HTR-8/SVneo (cell line): ENCODE data around the gene TUBA3D.
"Not testable (repeated sequence)": the region's sequence is repeated elsewhere in the genome, so short reads cannot be mapped to it uniquely, and the experiment has no call there.

Source experiments
- DNase-seq: peaks from one replicate; pipeline ENCODE4 v3.0.0; 2011; ENCODE audit warnings: low spot score, mixed read lengths; ENCODE audit not compliant: insufficient read length
- FAIRE-seq: peaks from 2 replicates; lab custom pipeline; 2011; peaks lifted over from hg19 to GRCh38; lab: Jason Lieb, UNC

The TUBA3D gene

GRCh38 chr2:131482506-131483155 is 6.7 kb downstream of the TUBA3D start:
- not testable (repeated sequence) for FAIRE-seq, DNase-seq

DNA sequence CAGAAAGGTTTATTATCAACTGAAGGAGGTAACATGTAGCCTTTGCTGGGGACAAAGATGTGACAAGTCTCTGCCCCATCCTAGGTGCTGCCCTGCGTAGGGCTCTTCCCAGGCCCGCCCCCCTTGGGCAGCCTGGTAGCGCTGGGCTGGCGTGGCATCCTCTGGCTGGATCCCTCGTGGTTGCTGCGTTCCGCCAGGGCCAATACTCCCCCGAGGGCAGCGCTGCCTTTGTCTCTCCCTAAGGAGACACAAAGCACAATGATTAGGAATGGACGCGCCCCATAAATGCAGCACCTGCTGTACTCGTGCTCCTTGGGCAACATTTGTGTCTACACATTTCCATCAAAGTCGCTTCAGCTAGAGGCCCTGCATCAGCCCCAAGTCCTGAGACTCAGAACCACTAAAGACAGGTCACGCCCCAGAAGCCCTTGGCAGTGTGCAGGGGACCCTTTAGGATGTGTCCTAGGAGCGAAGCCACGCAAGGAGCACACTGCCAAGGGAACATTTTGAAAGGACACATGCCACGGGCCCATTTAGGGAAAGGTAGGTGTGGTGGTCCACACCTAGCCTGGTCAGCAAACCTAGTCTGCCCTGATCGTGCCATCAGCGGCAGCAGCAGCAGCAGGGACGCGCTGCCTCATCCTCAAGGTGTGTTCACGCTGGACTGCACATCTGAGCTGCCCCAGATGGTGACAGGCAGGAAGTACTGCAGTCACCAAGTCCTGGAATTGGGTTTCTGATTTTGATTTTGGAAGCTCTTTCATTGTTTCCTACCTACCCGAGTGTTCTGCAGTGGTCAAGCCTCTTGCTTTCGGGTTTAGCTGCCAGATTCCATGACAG is 8.3 kb downstream of the TUBA3D start:
- FAIRE-seq, DNase-seq: not testable (repeated sequence)

- DNase-seq, FAIRE-seq: not testable (repeated sequence)
Observed at GRCh38 chr2:131484906-131485460, 9.1 kb downstream of the TUBA3D start.

- not testable (repeated sequence) for FAIRE-seq
Observed at GRCh38 chr2:131486201-131486902, 10.4 kb downstream of the TUBA3D start.

DNA sequence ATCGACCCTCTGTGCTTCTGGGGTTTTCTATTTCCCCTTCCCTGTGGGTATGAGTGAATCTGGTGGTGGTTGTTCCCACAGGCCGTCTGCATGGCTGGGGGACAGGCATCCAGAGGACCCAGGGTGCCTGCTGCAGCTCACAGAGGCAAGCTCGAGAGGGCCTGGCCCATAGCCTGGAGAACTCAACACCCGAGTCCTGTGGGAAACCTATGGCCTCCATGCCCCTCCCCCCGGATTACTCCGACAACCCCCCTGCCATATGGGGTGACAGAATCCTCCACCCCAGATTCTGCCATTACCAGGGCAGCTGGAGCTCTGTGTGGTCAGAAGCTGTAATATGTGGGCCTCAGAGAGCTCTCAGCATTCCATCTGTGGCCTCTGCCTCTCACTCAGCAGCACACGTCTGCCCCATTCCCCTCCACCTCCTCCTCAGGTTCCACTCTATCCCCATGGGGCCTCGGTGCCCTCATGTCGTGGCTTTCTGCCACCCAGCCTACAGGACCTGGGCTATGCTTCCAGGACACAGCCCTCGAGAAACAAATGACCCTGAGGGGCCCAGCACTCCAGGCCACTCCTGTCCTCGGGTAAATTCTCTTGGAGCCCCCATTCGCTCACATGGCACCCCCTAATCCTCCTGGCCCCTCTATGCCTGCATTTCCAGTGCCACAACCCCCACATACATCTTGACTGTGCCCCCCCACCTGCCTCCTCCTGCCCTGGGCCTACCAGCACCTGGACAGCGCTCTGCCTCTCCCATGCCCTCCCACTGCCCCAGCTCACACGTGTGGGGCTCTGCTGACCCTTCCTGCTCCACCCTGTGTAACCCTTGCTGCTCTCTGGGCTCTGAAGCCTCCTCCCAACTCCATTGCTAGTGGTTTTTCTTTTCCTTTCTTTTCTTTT is 12.6 kb downstream of the TUBA3D start:
- FAIRE-seq (no peak), DNase-seq (no peak)

More at GRCh38 chr2:131486201-131486902, 10.4 kb downstream of the TUBA3D start:
- not testable (repeated sequence) for DNase-seq

GRCh38 chr2:131490616-131491468 is 14.9 kb downstream of the TUBA3D start:
- FAIRE-seq, result not testable (repeated sequence)

DNA sequence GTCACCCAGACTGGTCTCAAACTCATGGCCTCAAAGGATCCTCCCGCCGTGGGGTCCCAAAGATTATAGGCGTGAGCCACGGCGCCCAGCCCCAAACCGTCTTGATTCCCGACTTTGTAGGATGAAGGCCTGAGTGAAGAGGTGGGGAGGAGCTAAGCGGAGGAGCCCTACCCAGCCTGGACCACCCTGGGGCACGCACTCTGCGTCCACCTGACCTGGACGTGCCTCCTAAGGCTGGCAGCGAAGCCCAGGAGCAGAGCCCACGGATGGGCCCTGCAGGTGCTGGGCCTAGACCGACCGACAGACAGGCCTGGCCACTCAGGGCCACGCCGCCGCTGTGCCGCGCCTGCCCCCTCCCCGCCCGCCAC is 15.5 kb downstream of the TUBA3D start:
- DNase-seq, result not testable (repeated sequence)
- peak; percentile 92 for FAIRE-seq

More at GRCh38 chr2:131490616-131491468, 14.9 kb downstream of the TUBA3D start:
- DNase-seq, result not testable (repeated sequence)

- FAIRE-seq, DNase-seq: not testable (repeated sequence)
Observed at GRCh38 chr2:131492015-131492417, 16.1 kb downstream of the TUBA3D start, which contains the start of gene MZT2A. MZT2A (minus strand) TSS chr2:131492397; CDS start chr2:131492376, 21 bp downstream.

GRCh38 chr2:131492418-131493198 is 16.7 kb downstream of the TUBA3D start:
- no peak for FAIRE-seq
- peak; percentile 95 for DNase-seq

GRCh38 chr2:131493199-131493968 is 17.5 kb downstream of the TUBA3D start:
- no peak for DNase-seq

DNA sequence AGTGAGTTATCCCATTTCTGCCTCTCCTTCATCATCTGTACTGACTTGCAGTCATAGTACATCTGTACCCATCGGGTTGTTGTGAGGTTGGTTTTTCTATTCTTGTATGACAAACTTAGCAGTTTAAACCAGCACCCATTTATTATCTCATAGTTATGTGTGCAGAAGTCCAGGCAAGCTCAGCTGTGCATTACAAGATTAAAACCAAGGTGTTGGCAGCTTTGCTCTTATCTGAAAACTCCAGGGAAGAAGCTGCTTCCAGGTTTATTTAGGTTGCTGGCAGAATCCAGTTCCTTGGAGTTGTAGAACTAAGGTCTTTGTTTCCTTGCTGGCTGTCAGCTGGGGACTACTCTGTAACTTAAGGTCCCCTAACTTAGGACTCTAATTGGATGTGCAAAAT is 19.6 kb downstream of the TUBA3D start:
- FAIRE-seq, result not testable (repeated sequence)

More at GRCh38 chr2:131493199-131493968, 17.5 kb downstream of the TUBA3D start:
- no peak for FAIRE-seq

DNA sequence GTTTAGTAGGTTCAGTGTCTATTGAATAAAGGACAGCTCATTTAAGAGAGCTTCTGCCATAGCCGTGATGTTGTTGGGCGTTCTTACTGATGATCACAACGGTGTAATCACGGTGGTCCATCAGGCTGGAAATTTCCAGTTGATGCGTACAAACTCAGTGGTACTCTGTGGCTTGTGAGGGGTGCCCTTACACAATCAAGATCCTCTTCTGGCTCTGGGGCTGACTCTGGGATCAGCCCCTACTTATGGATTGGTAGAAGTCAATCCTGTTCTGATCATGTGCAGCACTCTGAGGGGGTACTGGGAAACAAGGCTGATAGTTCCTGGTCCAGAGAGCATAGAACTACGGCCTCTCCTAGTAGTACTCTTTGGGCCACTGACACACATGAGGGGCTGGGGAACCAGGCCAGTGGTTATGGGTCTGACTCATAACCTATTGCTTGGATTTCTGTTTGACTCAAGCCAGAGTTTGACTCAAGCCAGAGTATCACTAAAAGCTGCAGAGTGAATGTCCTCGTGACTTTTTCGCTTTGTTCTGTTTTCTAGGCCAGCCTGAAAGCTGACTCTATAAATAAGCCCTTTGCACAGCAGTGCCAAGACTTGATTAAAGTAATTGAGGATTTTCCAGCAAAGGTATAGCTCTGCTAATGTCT is 22.5 kb downstream of the TUBA3D start:
- DNase-seq, FAIRE-seq: not testable (repeated sequence)

More for the DNA sequence above, 19.6 kb downstream of the TUBA3D start:
- DNase-seq, result not testable (repeated sequence)

- FAIRE-seq, DNase-seq: not testable (repeated sequence)
Observed at GRCh38 chr2:131503587-131503986, 27.7 kb downstream of the TUBA3D start.

GRCh38 chr2:131504082-131504750 is 28.3 kb downstream of the TUBA3D start:
- not testable (repeated sequence) for FAIRE-seq, DNase-seq

DNA sequence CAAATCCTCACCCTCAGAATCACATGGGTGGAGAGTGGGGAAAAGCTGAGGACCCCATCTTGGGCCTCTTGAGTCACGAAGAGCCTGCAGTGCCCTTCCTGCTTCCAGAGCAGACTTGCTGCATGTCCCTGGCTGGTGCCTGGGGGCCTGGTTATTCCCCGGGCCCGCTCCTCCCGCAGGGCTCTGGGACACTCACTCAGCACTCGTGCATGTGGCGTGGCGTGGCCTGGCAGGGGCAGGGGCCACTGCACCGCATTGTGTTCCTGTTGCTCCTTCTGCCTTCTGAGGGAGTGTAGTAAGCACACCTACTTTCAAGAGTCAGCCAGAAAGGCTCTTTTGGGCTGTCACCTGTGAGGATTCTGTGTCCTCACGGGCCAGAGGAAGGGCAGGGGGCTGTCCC is 33.7 kb downstream of the TUBA3D start:
- DNase-seq (no peak), FAIRE-seq (no peak)
